Measurements from ENCODE around the gene JUN.

Gene JUN

DNA sequence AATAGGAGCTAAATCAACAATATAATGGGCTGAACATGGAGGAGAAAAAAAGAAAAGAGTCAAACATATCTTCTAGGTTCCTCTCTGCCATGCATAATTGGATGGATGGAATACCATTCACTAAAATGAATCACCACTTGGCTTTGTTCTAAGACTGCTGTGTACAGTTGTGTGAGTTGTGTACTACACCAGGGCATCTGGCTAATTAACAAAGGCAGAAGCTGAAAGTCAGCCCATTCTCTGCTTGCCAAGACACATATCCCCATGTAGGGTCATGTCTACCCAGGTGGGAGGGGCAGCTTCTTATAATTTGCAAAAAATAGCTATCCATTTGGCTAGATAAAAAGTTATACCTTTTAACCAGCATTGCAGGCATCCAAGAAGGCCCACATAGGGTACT is 21.0 kb downstream of the JUN start:
- DNase-seq (ENCODE audit: low spot score), result no peak

GRCh38 chr1:58755468-58755872 is 28.4 kb downstream of the JUN start:
- DNase-seq (ENCODE audit: low spot score), result peak; percentile 51

GRCh38 chr1:58754683-58755467 is 29.0 kb downstream of the JUN start:
- DNase-seq (ENCODE audit: low spot score), result no peak

- DNase-seq (ENCODE audit: low spot score), result no peak
Observed at GRCh38 chr1:58754073-58754613, 29.7 kb downstream of the JUN start.

- no peak for DNase-seq (ENCODE audit: low spot score)
Observed at GRCh38 chr1:58753431-58753866, 30.4 kb downstream of the JUN start.

DNA sequence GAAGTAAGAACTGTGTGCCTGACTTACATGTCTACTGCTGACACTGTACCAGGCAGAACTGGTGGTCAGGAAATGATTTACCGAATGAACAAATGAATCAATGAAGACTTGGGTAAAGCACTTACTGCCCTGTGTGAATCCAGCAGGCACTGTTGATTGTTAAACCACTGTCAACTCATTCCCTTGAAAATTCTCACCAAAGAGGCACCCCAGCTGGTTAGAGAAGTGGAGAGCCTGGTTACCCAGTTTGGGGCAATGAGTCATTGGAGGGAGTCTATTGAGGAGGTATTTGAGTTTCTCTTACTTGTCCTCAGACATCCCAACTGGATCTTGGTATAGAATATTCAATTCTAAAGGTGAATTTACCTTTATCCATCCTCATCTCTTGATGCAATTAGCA is 34.2 kb downstream of the JUN start:
- DNase-seq (ENCODE audit: low spot score), result no peak

DNA sequence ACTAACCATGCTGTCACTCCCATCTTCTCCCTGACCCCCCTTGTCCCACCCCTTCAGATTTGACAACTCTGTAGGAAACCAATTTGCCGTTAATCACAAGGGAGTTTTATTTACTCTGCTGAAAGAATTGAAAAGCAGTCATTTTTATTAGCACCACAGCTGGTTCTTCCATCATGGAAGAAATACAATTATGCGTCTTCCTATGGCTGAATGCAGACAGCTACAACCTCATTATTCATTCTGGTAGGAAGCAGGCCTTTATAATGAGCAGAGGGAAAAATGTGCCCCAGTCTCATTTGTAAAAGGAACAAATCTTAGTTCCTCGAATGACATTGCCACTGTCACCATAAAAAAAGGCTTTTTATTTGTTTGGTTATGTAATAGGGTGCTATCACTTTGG is 35.2 kb downstream of the JUN start:
- DNase-seq (ENCODE audit: low spot score), result no peak

GRCh38 chr1:58746757-58747156 is 37.1 kb downstream of the JUN start:
- no peak for DNase-seq (ENCODE audit: low spot score)

- no peak for DNase-seq (ENCODE audit: low spot score)
Observed at GRCh38 chr1:58746182-58746581, 37.7 kb downstream of the JUN start.

GRCh38 chr1:58745666-58746065 is 38.2 kb downstream of the JUN start:
- DNase-seq (ENCODE audit: low spot score), result no peak

DNA sequence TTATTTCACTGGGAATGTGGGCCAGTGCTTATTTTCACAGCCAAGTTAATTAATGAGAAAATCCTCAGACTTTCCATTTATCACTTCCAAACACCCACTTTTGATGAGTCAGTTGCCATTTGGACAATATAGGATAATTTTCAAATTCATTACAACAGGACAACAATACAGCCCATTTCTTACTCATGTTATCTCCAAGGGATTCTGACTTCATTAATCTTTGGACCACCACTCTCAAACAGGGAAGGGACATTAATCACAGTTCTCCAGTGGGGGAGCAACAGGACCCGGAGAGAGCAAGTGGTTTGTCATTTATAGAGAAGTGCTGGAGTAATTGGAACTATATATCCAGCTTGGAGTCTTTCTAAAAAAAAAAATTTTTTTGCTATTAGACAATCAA is 38.7 kb downstream of the JUN start:
- no peak for DNase-seq (ENCODE audit: low spot score)

DNA sequence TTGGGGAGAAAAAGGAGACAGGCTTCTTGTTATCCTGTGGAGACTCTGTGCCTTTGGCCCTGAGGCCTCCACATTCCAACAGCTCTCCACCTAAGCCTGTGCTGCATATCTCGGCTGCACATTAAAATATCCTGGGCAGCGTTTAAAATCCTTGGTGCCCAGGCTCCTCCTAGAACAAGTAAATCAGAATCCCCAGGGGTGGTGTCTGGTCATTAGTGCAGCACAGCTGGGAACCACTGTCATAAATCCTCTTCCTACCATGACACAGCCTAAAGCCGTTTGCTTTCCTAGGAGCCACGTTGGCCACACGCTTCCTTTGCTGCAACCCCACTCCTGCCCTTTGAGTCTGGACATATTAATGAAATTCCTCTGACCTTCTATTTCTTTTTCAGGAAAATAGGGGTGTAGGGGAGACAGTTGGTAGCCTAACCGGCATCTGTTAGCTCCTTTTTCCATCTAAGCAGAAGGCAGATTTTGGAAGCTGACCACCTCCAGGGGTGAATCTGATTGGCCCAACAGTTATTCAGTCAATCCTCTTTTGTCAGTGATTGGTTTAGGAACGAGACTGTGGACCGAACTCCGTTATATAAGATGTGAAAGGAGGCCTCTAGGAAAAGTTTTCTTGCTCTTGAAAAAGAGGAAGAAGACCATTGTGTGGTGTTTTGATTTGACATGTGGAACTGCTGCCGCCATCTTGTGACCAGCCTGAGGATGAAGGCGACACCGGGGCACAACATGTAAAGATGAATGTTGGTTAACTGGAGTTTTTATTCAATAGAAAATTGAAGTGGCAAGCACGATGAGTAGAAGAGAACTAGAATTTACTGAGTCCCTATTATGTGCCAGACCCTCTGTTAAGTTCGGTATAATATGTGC is 41.9 kb downstream of the JUN start:
- no peak for DNase-seq (ENCODE audit: low spot score)

DNA sequence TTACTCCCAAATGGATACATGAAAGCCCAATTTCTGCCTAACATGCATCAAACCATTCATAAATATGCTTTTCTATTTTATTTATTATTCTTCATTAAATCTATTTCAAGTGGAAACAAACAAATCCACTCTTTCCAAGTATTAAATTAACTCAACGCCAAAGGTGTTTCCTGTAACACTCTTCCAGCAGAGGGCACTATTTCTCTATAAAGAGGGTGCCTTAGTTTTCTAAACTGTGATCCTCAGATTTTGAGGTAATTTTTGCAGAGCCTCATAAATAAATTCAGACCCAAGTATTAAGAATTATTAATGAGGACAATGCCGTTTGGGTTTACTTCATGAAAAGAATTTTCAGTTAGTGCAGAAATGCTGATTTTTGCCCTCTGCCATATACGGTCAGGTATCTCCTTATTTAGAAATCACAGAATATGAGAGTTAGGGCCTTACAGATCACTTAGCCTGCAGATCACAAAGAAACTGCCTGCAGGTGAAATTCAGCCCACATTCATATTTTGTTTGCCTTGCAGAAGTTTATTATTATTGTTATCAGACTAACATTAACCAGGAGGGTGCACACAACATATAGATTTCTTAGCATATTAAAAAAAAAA is 43.9 kb downstream of the JUN start:
- DNase-seq (ENCODE audit: low spot score), result peak; percentile 78

DNA sequence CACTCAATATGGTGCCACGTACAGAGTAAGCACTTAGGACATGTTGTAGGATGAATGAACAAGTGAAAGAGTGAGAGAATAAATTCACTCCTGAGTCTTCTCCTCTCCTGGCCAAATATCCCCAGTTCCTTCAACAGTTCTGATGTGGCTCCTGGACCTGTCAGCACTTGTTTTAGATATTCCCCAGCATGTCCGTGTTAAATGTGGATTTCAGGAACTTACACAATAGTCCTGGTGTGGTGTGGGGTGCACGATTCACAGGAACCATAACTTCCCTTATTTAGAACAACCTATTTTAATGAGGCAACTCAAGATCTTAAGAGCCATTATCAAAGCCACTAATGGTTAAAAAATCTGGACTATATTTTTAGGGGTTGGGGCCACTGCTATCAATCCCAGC is 45.0 kb downstream of the JUN start:
- peak; percentile 29 for DNase-seq (ENCODE audit: low spot score)

DNA sequence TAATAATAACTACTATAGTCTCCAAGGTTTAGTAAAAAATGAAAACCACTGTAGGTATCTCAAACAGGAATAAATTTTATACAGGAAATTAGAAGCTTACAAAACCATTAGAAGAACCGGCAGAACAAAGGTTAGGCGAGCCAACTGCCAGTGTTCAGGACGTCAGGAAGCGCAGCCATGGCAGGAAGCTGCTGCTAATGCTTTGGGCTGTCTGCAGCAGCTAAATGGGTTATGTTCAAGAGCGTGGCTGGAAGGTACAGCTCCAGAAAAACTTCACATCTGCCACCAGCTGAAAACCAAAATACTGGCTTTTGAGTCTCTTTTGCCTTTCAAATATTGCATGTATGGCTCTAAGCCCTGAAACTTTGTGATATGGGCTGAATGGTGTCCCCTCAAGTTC is 48.3 kb downstream of the JUN start:
- no peak for DNase-seq (ENCODE audit: low spot score)

DNA sequence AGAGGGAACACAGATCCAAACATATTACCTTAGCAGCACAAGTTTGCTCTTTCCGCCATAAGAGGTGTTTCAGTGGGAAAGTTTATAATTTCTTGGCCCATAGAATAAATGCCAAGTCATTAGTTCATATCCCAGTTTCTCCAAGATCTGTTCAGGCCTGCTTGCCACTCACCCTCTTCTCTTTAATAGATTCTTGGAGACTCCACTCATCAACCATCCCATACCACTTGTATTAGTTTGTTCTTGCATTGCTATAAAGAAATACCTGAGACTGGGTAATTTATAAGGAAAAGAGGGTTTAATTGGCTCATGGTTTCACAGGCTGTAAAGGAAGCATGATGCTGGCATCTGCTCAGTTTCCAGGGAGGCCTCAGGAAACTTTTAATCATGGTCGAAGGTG is 49.2 kb downstream of the JUN start:
- DNase-seq (ENCODE audit: low spot score), result no peak

GRCh38 chr1:58732087-58732775 is 51.6 kb downstream of the JUN start:
- DNase-seq (ENCODE audit: low spot score), result no peak
